Measurements from ENCODE around the gene NUMBL. TPM values are rescaled to one million over a fixed set of nuclear protein-coding genes. Genes with fewer than 3 reads are reported as not detected.
"Not testable (repeated sequence)": the region's sequence is repeated elsewhere in the genome, so short reads cannot be mapped to it uniquely, and the experiment has no call there.

NUMBL gene
- total RNA-seq, 4 donors from 2014 or later, result 20.5 to 38.2 (median 29.3) TPM

DNA sequence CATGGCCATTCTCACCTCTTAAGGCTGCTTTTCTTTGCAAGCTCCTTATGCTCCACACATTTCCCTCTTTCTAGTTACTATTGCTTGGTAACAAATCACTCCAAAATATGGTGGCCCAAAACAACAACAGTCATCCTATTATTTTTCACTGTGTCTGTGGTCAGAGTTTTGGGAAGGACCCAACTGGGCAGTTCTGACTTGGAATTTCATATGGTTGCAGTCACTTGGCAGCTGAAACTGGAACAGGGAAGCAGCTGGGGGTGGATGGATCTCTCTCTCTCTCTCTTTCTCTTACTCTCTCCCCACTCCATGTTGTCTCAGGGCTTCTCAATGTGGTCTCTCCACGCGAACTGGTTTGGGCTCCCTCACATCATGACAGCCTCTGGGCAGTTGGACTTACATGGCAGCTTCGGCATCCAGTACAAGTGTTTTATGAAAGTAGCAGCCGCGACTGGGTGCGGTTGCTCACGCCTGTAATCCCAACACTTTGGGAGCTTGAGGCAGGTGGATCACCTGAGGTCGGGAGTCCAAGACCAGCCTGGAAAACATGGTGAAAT, 39.6 kb downstream of the NUMBL start:
- Histone ChIP-seq H3K4me1 (peaks cover 26% of the 10 kb centered on the region), H3K36me3 (no peaks in the 10 kb centered on the region), H3K27me3 (no peaks in the 10 kb centered on the region), H3K4me3 (no peak overlapping the region), H3K27ac (peak overlapping the region; percentile 67), H3K9me3 (no peaks in the 10 kb centered on the region)
- DNase-seq (ENCODE audit: low spot score in 2 of 2), result no peak
- 83% methylated on average over 8 of the region's 8 CpGs for WGBS
- no peak for TF ChIP-seq POLR2AphosphoS5 (IDR thresholded peaks at IDR 0.05)
- no peak for TF ChIP-seq EP300 (IDR thresholded peaks at IDR 0.05)
- no peak for TF ChIP-seq POLR2A (IDR thresholded peaks at IDR 0.05)
- no peak for TF ChIP-seq CTCF (IDR thresholded peaks at IDR 0.05)

DNA sequence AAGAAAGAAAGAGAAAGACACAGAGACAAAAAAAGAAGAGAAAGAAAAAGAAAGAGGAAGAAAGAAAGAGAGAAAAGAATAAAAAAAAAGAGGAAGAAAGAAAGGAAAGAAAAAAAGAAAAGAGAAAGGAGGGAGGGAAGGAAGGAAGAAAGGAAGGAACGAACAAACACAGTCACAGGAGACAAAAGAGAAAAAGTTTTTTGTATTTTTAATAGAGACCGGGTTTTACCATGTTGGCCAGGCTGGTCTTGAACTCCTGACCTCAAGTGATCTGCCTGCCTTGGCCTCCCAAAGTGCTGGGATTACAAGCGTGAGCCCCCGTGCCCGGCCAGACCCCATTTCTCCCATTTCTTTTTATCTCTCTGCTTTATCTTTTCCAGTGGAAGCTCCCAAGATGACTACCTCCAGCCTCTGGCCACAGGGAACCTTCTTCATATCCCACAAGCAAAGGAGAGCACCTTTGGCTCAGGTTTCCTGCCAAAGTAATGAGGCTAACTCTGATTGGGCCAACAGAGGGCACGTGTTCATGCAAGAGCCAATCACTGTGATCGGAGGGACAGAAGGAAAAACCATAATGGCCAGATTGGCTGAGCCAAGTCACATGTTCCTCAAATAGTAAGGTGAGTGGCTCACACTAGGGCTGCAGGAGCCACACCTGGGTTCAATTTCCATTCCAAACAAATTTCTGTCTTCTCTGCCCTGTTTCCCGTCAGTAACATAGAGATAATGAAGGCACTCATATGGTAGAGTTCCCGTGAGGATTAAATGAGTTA, 40.4 kb downstream of the NUMBL start:
- H3K9me3 ChIP-seq; H3K36me3 ChIP-seq; H3K4me3 ChIP-seq; H3K27me3 ChIP-seq; DNase-seq (ENCODE audit: low spot score in 2 of 2): not testable (repeated sequence)
- H3K4me1 ChIP-seq, result peaks cover 29% of the 10 kb centered on the region
- H3K27ac ChIP-seq, result peak overlapping the region; percentile 67
- WGBS, result 90% methylated on average over 9 of the region's 9 CpGs

- H3K27ac ChIP-seq, result peak overlapping the region; percentile 79
- no peak for DNase-seq (ENCODE audit: low spot score in 2 of 2)
- H3K9me3 ChIP-seq, result no peaks in the 10 kb centered on the region
- H3K4me3 ChIP-seq, result no peak overlapping the region
- WGBS, result 65% methylated on average over 5 of the region's 5 CpGs
- no peaks in the 10 kb centered on the region for H3K27me3 ChIP-seq
- peaks cover 26% of the 10 kb centered on the region for H3K4me1 ChIP-seq
- H3K36me3 ChIP-seq, result no peaks in the 10 kb centered on the region
- TF ChIP-seq EP300 (IDR thresholded peaks at IDR 0.05) (no peak), CTCF (IDR thresholded peaks at IDR 0.05) (no peak), POLR2AphosphoS5 (IDR thresholded peaks at IDR 0.05) (no peak)
Observed at GRCh38 chr19:40646743-40647254, 43.7 kb downstream of the NUMBL start.

DNA sequence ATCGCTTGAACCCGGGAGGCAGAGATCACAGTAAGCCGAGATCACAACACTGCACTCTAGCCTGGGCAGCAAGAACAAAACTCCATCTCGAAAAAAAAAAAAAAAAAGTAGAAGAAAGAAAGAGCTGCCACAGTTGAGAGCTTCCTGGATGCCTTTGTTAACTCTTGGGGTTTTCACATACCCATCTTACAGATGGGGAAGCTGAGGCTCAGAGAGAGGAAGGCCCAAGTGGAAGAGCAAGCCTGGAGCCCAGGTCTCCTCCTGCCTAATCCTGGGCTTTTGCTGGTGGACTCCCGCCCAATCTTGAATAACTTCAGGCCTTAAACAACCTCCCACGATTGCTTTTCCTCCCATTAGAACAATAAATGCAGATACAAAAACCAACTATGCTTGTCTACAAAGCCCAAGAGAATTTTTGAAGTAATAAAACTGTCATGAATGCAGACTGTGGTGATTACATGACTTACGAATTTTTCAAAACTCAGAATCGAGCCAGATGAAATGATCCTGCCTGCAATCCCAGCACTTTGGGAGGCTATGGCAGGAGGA, 47.6 kb downstream of the NUMBL start:
- no peak overlapping the region for H3K27ac ChIP-seq
- H3K36me3 ChIP-seq, result no peaks in the 10 kb centered on the region
- WGBS, result 74% methylated on average over 8 of the region's 8 CpGs
- no peaks in the 10 kb centered on the region for H3K27me3 ChIP-seq
- H3K9me3 ChIP-seq, result no peaks in the 10 kb centered on the region
- no peak for TF ChIP-seq EP300 (IDR thresholded peaks at IDR 0.05)
- TF ChIP-seq POLR2A (IDR thresholded peaks at IDR 0.05), result no peak
- no peak for TF ChIP-seq CTCF (IDR thresholded peaks at IDR 0.05)
- no peak for TF ChIP-seq POLR2AphosphoS5 (IDR thresholded peaks at IDR 0.05)
- H3K4me3 ChIP-seq, result no peak overlapping the region
- H3K4me1 ChIP-seq, result peaks cover 12% of the 10 kb centered on the region
- DNase-seq (ENCODE audit: low spot score in 2 of 2), result no peak

DNA sequence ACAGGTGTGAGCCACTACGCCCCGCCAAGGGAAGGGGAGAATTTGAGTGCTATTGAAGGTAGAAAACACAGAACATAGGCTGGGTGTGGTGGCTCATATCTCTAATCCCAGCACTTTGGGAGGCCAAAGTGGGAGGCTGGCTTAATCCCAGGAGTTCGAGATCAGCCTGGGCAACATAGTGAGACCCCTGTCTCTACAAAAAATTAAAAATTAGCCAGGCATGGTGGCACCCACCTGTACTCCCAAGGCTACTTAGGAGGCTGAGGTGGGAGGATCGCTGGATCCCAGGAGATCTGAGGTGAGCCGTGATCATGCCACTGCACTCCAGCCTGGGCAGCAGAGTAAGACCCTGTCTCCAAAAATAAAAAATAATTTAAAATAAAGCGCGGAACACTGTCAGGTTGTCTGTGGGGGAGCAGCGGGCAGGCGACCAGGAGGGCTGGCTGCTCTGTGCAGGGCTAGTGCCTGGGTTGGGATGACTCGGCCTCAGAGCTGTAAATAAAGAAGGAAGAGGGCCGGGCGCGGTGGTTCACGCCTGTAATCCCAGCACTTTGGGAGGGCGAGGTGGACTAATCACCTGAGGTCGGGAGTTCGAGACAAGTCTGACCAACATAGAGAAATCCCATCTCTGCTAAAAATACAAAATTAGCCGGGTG, 48.3 kb downstream of the NUMBL start:
- 93% methylated on average over 18 of the region's 18 CpGs for WGBS
- DNase-seq (ENCODE audit: low spot score in 2 of 2), result no peak
- no peaks in the 10 kb centered on the region for H3K27me3 ChIP-seq
- no peaks in the 10 kb centered on the region for H3K9me3 ChIP-seq
- no peak overlapping the region for H3K4me3 ChIP-seq
- H3K36me3 ChIP-seq, result no peaks in the 10 kb centered on the region
- no peak overlapping the region for H3K27ac ChIP-seq
- TF ChIP-seq POLR2A (IDR thresholded peaks at IDR 0.05) (no peak), EP300 (IDR thresholded peaks at IDR 0.05) (no peak), POLR2AphosphoS5 (IDR thresholded peaks at IDR 0.05) (no peak), CTCF (IDR thresholded peaks at IDR 0.05) (no peak)
- peaks cover 12% of the 10 kb centered on the region for H3K4me1 ChIP-seq

Measured in suprapubic skin (tissue), 4 donors.